DND-41 (cell line): Measurements from ENCODE around the gene KCP.

Experiments used
- ATAC-seq: fragments of 200-7000 bp; cut with Tn5 transposase; 3 replicates; pipeline ENCODE4 v1.9.1; 2021; ENCODE audit warnings: low read depth; ENCODE audit not compliant: insufficient read depth
- DNase-seq: peaks from one replicate; pipeline ENCODE4 v3.0.0-alpha.2; 2020
- H2AFZ ChIP-seq: 2 replicates; pipeline ENCODE4 v1.6.0; 2012; ENCODE audit warnings: low read depth, low read length
- H3K27ac ChIP-seq: 2 replicates; pipeline ENCODE4 v1.5.1; 2012; ENCODE audit warnings: low read length, inconsistent platforms
- H3K27me3 ChIP-seq: fragments of 200-600 bp; sonication (generic); 2 replicates; pipeline ENCODE4 v1.6.0; 2012; ENCODE audit warnings: low read length, mild to moderate bottlenecking, inconsistent platforms; ENCODE audit not compliant: insufficient read depth, poor library complexity
- H3K36me3 ChIP-seq: 2 replicates; pipeline ENCODE4 v1.5.1; 2012; ENCODE audit warnings: low read length, inconsistent platforms; ENCODE audit not compliant: insufficient read depth
- H3K4me1 ChIP-seq: 2 replicates; pipeline ENCODE4 v1.5.1; 2012; ENCODE audit warnings: mild to moderate bottlenecking, low read length; ENCODE audit not compliant: insufficient read depth
- H3K4me2 ChIP-seq: 2 replicates; pipeline ENCODE4 v1.6.0; 2012; ENCODE audit warnings: mild to moderate bottlenecking, moderate library complexity, low read length, inconsistent platforms; ENCODE audit not compliant: insufficient read depth
- H3K4me3 ChIP-seq, 2 experiments: fragments of 200-600 bp in 1 of 2; shearing (Covaris generic) in 1 of 2; 2 replicates each; pipeline ENCODE4 v1.5.1; 2012 to 2016; ENCODE audit warnings: inconsistent platforms in 2 of 2, low read length in 2 of 2, mild to moderate bottlenecking in 2 of 2, low read depth in 1 of 2, moderate library complexity in 1 of 2
- H3K79me2 ChIP-seq: 2 replicates; pipeline ENCODE4 v1.6.0; 2012; ENCODE audit warnings: low read length, inconsistent platforms; ENCODE audit not compliant: insufficient read depth
- H3K9ac ChIP-seq: 2 replicates; pipeline ENCODE4 v1.6.0; 2012; ENCODE audit warnings: low read depth, mild to moderate bottlenecking, inconsistent platforms, low read length, moderate library complexity
- H3K9me3 ChIP-seq: 2 replicates; pipeline ENCODE4 v1.5.1; 2012; ENCODE audit warnings: low read length, moderate library complexity, mild to moderate bottlenecking, inconsistent platforms; ENCODE audit not compliant: insufficient read depth, severe bottlenecking
- H4K20me1 ChIP-seq: 2 replicates; pipeline ENCODE4 v1.6.0; 2012; ENCODE audit warnings: low read length; ENCODE audit not compliant: insufficient read depth
- EZH2 ChIP-seq: IDR thresholded peaks from 3 replicates; pipeline ENCODE4 v1.6.1; 2012; ENCODE audit warnings: borderline replicate concordance, low read depth, mild to moderate bottlenecking, moderate library complexity, low read length, inconsistent platforms; ENCODE audit not compliant: severe bottlenecking
- TF ChIP-seq, protein P1 (sequence below): IDR thresholded peaks from 2 replicates; pipeline ENCODE4 v1.5.1; 2012; ENCODE audit warnings: borderline replicate concordance, low read length, moderate library complexity, mild to moderate bottlenecking; ENCODE audit not compliant: poor library complexity, severe bottlenecking; ENCODE audit errors: extremely low read depth

The KCP gene

DNA sequence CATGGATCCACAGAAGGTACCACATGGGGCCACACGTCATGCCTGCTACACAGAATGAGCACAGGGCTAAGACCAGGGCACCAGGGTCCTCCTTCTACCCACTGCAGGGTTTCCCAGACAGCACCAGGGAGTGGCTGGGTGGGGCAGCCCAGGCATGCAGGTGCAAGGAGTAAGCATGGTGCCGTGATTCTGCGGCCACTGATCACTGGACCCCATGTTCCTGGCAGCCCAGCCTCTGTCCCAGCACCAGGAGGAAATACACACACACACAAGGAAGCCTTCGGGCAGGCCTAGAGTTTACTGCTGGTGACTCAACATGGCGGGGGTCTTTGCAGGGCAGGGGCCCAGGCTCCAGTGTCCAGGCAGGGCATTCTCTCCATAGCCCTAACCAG, 33.9 kb downstream of the KCP start:
- no peak overlapping the region for H3K4me2 ChIP-seq
- H3K4me3 ChIP-seq = no peak overlapping the region
- H3K36me3 ChIP-seq = no peaks in the 10 kb centered on the region
- no peaks in the 10 kb centered on the region for H3K79me2 ChIP-seq
- H3K27me3 ChIP-seq = no peaks in the 10 kb centered on the region
- H3K27ac ChIP-seq = no peak overlapping the region
- H2AFZ ChIP-seq = no peak overlapping the region
- ATAC-seq = no peak
- no peaks in the 10 kb centered on the region for H3K9me3 ChIP-seq
- no peak for TF ChIP-seq EZH2
- TF ChIP-seq, protein P1, sequence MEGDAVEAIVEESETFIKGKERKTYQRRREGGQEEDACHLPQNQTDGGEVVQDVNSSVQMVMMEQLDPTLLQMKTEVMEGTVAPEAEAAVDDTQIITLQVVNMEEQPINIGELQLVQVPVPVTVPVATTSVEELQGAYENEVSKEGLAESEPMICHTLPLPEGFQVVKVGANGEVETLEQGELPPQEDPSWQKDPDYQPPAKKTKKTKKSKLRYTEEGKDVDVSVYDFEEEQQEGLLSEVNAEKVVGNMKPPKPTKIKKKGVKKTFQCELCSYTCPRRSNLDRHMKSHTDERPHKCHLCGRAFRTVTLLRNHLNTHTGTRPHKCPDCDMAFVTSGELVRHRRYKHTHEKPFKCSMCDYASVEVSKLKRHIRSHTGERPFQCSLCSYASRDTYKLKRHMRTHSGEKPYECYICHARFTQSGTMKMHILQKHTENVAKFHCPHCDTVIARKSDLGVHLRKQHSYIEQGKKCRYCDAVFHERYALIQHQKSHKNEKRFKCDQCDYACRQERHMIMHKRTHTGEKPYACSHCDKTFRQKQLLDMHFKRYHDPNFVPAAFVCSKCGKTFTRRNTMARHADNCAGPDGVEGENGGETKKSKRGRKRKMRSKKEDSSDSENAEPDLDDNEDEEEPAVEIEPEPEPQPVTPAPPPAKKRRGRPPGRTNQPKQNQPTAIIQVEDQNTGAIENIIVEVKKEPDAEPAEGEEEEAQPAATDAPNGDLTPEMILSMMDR = no peak
- H3K9ac ChIP-seq = no peak overlapping the region
- no peaks in the 10 kb centered on the region for H4K20me1 ChIP-seq
- no peak for DNase-seq
- 0 out of 2 replicates have a peak, but pooled peaks cover 4% of the 10 kb centered on the region for H3K4me1 ChIP-seq

DNA sequence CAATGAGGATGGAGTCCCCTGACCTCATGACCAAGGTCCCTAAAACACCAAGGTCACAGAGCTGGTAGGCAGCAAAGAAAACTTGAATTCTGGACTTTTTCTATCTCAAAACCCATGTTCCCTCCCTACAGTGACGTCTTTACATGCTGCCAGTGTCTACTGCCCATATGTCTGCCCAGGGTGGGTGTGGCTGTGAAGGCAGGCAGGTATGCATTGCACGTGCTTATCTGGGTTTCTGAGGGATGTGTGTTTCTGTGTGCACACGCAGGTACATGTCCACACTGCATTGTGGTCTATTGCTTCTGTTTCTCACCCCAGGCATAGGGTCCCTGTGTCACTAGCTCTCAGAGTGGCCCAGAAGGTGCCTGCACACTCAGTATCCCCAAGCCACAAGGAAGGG, 34.4 kb downstream of the KCP start:
- DNase-seq (no peak), ATAC-seq (no peak)
- H3K4me1 ChIP-seq = 0 out of 2 replicates have a peak, but pooled peaks cover 4% of the 10 kb centered on the region
- H3K4me2 ChIP-seq = no peak overlapping the region
- H3K4me3 ChIP-seq = no peak overlapping the region
- H3K36me3 ChIP-seq = no peaks in the 10 kb centered on the region
- no peak overlapping the region for H2AFZ ChIP-seq
- H3K9ac ChIP-seq = no peak overlapping the region
- H4K20me1 ChIP-seq = no peaks in the 10 kb centered on the region
- H3K27me3 ChIP-seq = no peaks in the 10 kb centered on the region
- TF ChIP-seq, protein P1 = no peak
- no peak for TF ChIP-seq EZH2
- H3K9me3 ChIP-seq = no peaks in the 10 kb centered on the region
- H3K79me2 ChIP-seq = no peaks in the 10 kb centered on the region
- H3K27ac ChIP-seq = no peak overlapping the region

DNA sequence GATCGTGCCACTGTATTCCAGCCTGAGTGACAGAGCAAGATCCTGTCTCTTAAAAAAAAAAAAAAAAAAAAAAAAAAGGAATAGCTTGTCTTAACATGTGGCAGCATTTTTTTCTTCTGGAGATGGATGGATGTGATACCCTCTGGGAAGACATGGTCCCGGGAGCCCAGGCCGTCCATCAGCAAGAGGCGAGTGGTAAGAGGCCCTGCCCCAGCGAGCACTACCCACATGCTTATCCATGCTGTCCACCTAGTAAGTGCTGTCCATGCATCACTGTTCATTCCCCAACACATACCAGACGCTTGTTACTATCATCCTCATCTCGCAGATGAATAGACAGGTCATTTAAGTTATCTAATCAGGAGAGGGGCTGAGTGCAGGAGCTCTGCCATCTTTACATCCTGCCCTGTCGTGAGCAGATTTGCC, 35.0 kb downstream of the KCP start:
- no peak overlapping the region for H2AFZ ChIP-seq
- H3K4me1 ChIP-seq = 0 out of 2 replicates have a peak, but pooled peaks cover 4% of the 10 kb centered on the region
- no peak overlapping the region for H3K27ac ChIP-seq
- H3K27me3 ChIP-seq = no peaks in the 10 kb centered on the region
- no peak overlapping the region for H3K9ac ChIP-seq
- H4K20me1 ChIP-seq = no peaks in the 10 kb centered on the region
- no peak overlapping the region for H3K4me2 ChIP-seq
- H3K79me2 ChIP-seq = no peaks in the 10 kb centered on the region
- H3K4me3 ChIP-seq = no peak overlapping the region
- H3K9me3 ChIP-seq = no peaks in the 10 kb centered on the region
- DNase-seq (no peak), ATAC-seq (no peak)
- TF ChIP-seq, protein P1 = no peak
- no peak for TF ChIP-seq EZH2
- no peaks in the 10 kb centered on the region for H3K36me3 ChIP-seq
